GM21717 (cell line): ENCODE measurements around the gene CHL1.

Experiments used
- ATAC-seq: cut with Tn5 transposase; IDR thresholded peaks from one replicate; pipeline ENCODE4 v1.9.1; 2021; ENCODE audit warnings: mild to moderate bottlenecking, moderate library complexity; ENCODE audit not compliant: unreplicated experiment

CHL1 gene

GRCh38 chr3:212432-212831, 15.9 kb downstream of the CHL1 start:
- ATAC-seq: peak; percentile 91

- ATAC-seq: no peak
Measured at GRCh38 chr3:217099-217813, 20.7 kb downstream of the CHL1 start.

- no peak for ATAC-seq
Measured at GRCh38 chr3:217948-218347, 21.4 kb downstream of the CHL1 start.

DNA sequence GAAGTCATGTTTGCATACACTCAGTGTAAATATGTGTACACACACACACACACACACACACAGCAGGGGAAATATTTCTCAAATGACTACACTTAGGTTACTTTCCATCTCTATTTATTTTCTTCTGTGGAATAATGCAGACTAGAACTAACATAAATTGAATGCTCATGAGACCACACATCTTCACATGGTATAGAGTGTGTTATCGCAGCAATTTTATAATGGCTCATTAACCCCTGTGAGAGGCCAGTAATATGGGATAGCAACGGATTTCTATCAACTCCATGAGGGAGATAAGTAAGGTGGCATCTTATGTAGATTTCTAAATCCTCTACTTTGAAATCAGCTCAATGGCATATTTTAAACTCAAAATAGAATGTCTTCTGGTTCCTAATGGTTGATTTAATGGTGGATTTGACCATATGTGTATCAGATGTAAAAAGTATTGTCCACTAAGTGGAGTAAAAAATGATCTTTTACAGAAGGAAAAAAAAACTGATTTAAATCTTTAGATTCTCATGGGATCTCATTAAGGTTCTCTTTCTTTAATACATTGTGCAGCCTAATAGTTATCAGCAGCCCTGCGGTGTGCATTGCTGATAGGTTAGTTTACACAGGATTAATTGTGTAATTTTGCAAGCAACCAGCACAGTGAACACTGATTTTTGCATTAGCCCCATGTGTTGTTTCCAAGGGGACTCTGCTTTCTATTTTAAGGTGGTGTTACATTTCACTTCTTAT, 32.0 kb downstream of the CHL1 start:
- no peak for ATAC-seq

DNA sequence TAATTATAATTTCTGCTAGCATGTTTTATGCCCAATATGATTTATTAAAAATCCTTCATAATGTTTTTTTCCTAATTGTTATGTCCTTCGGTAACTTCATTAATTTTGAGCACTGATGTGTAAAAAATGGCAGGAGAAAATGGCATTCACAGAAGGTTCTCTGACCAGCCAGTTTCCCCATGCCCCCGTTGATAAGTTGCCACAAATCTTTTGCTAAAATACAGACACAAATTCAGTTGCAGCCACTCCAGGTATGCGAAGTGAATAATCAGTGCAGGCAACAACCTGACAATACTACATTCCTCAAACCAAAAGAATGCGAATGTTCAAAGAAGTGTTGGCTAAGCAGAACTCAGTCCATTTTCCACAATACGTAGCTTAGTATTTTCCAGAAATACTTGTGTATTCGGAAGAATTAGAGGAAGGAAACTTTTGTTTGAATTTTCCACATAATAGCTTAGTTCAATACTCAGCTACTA, 32.7 kb downstream of the CHL1 start:
- no peak for ATAC-seq

GRCh38 chr3:236881-237280, 40.3 kb downstream of the CHL1 start:
- no peak for ATAC-seq

DNA sequence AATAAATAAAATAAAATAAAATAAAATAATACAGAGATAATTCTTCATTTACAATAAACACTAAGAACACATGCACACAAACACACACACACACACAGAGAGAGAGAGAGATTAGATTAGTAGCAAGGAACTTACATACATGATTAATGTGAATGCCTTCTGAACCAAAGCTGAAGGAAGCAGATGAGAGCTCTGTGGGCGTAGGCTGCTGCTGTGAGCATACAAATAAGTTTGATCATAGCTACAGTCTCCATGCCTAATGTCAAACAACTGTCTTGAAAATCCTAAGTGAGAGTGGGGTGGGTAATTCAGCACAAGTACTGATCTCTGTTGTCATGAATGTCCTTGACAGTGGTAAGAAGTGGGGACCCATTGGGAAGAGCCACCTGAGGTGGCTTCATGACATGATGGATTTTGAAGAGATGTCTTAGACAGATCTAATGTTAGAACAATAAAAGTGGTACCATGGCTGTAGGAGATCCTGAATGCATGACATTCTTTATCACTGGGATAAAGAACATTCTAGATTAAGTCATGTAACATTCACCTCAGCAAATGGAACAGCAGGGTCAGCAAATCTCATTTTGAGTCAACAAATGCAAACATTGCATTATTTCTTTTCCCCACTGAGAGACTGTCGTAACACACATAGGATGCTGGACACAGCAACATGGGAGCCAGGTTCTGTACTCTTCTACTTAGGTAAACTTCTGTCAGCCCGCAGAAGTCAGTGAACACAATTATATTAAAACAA, 46.2 kb downstream of the CHL1 start:
- ATAC-seq: no peak

GRCh38 chr3:243356-243725, 46.8 kb downstream of the CHL1 start:
- no peak for ATAC-seq

- no peak for ATAC-seq
Measured at GRCh38 chr3:244041-244440, 47.5 kb downstream of the CHL1 start.

GRCh38 chr3:247916-248315, 51.4 kb downstream of the CHL1 start:
- ATAC-seq: no peak

GRCh38 chr3:248864-249520, 52.4 kb downstream of the CHL1 start:
- no peak for ATAC-seq

DNA sequence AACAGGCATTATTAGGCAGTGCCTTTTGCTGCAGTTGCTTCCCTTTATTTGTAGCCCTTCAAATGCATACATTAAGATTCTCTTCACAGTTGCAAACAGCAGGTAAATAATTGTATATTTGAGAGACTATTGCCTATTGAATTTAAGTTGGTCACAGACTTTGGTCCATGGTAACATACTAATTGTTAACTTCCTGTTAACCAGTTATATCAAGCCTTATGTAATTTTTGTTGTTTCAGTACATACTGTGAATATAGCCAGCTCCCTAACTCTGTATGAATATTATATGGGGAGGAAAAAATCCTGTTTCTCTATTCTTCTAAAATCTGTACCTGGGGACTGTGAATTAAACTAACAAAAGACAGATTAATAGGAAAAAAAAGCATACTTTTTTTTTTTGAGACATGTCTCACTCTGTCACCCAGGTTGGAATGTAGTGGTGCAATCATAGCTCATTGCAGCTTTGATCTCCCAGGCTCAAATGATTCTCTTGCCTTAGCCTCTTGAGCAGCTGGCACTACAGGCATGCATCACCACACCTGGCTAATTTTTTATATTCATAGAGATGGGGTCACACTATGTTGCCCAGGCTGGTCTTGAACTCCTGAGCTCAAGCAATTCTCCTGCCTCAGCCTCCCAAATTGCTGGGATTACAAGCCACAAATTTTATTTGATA, 53.2 kb downstream of the CHL1 start:
- no peak for ATAC-seq

DNA sequence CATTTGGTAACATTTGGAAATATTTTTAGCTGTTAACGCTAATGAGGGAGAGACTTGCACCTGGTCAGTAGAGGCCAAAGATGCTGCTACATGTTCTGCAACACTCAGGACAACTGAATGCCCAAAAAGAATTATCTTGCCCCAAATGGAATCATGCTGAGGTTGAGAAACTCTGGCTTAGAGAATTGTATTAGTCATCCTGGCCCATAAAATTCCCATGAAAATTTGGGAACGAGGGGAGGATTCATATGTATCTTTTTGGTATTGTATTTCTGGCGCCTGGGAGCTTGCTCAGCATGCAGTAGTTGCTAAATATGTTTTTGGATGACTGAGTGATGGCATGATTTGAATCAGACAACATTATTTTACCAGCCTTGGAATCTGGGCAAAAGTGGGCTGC, 59.9 kb downstream of the CHL1 start:
- no peak for ATAC-seq

GRCh38 chr3:257826-258225, 61.3 kb downstream of the CHL1 start:
- ATAC-seq: no peak

DNA sequence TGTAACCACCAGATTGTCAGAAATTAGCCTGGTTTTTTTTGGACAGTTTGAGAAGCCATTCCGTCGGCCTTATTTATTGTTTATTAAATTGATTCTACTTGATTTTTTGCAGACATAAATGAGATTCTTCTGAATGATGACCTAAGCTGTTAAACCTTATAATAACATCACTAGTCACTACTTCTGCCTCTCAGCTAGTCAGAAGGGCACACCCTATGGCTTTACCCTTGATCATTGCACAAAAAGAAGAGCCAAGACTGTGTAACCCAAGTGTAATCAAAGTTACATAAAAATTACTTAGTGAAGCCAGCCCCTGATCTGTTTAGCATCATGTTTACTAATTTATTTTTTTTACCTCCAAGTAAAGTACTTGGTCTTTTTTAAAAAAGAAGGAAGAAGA, 64.3 kb downstream of the CHL1 start:
- no peak for ATAC-seq

GRCh38 chr3:263393-263792, 66.8 kb downstream of the CHL1 start:
- no peak for ATAC-seq

GRCh38 chr3:264394-265156, 68.0 kb downstream of the CHL1 start:
- ATAC-seq: no peak

- ATAC-seq: no peak
Measured at GRCh38 chr3:267101-267500, 70.5 kb downstream of the CHL1 start.

DNA sequence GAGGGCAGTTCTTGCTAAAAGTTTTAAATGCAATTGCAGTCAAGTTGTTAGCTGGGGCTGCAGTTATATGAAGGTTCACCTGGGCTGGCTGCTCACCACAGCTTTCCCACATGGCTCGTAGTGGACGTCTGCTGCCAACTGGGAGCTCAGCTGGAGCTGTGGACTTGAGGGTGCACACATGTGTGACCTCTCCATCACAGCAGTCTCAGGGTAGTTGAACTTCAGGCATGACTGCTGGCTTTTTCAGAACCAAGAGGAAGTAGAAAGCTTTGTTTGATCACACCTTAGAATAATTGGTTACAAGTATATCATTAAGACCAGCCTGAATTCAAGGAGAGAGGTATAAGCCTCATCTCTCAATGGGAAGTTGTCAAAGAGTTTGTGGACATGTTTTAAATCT, 74.1 kb downstream of the CHL1 start:
- ATAC-seq: no peak

DNA sequence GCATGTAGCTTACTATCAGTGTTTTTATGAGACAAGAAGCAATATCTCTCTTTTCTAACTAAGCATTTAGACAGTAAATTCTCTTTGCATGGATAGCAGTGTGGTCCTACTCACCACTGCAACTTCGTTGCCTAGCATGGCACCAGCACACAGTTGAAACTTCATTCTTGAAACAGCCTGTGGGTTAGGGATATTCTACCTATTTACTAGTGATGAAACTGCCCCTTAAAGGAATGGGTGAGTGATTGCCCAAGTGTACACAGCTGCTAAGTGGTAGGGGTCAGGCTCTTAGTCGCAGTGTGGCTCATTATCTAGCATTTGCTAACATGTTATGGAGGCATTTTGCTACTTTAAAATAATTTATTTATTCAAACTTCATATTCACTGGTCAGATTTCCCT, 78.4 kb downstream of the CHL1 start:
- ATAC-seq: no peak
